22Rv1 (cell line): ENCODE measurements around the gene NADSYN1.

Experiments used
- ZFX ChIP-seq: fragments of 450-650 bp; IDR thresholded peaks from 2 replicates; pipeline ENCODE4 v1.6.1; 2017; ENCODE audit warnings: antibody characterized with exemption, borderline replicate concordance
- TF ChIP-seq, protein P1 (sequence below): fragments of 450-650 bp; IDR thresholded peaks from 2 replicates; pipeline ENCODE4 v1.5.1; 2017; ENCODE audit warnings: mild to moderate bottlenecking

DNA sequence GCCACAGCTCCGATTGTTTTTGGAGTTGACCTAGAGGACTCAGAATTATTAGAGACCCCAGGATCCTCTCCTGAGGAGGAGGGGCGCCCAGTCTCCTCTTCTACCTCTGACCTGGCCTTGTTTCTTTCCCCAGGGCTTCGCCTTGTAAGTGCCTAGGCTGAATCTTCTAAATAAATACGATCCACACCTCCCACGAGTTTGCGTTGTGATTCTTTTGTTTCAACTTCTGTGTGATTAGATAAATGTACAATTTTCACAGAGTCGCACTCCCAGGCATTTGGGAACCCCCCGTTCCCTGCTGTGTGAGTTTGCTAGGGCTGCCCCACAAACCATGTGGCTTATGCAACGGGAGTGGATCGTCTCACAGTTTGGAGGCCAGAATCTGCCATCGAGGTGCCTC lies 86.0 kb downstream of the NADSYN1 start:
- TF ChIP-seq, protein P1, sequence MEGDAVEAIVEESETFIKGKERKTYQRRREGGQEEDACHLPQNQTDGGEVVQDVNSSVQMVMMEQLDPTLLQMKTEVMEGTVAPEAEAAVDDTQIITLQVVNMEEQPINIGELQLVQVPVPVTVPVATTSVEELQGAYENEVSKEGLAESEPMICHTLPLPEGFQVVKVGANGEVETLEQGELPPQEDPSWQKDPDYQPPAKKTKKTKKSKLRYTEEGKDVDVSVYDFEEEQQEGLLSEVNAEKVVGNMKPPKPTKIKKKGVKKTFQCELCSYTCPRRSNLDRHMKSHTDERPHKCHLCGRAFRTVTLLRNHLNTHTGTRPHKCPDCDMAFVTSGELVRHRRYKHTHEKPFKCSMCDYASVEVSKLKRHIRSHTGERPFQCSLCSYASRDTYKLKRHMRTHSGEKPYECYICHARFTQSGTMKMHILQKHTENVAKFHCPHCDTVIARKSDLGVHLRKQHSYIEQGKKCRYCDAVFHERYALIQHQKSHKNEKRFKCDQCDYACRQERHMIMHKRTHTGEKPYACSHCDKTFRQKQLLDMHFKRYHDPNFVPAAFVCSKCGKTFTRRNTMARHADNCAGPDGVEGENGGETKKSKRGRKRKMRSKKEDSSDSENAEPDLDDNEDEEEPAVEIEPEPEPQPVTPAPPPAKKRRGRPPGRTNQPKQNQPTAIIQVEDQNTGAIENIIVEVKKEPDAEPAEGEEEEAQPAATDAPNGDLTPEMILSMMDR: no peak
- no peak for TF ChIP-seq ZFX
